Neural progenitor cell (in vitro differentiated cells): ENCODE measurements around the gene PROS1. TPM values are rescaled to one million over a fixed set of nuclear protein-coding genes. Genes with fewer than 3 reads are reported as not detected.
"Not testable (repeated sequence)": the region's sequence is repeated elsewhere in the genome, so short reads cannot be mapped to it uniquely, and the experiment has no call there.

ENCODE experiments used
- DNase-seq: peaks from one replicate; pipeline ENCODE4 v3.0.0-alpha.2; 2016; ENCODE audit warnings: low spot score
- H2AFZ ChIP-seq: fragments of 200-600 bp; sonication (generic); replicated peaks from 2 replicates; pipeline ENCODE4 v1.6.1; 2016; ENCODE audit warnings: antibody characterized with exemption
- H3F3A ChIP-seq: fragments of 200-600 bp; sonication (generic); 2 replicates; pipeline ENCODE4 v1.6.1; 2016; ENCODE audit warnings: antibody characterized with exemption, low read depth
- H3K27ac ChIP-seq: fragments of 200-600 bp; sonication (generic); 2 replicates; pipeline ENCODE4 v1.5.1; 2016; ENCODE audit warnings: mild to moderate bottlenecking
- H3K27me3 ChIP-seq: fragments of 200-600 bp; sonication (generic); 2 replicates; pipeline ENCODE4 v1.6.1; 2016; ENCODE audit warnings: mild to moderate bottlenecking, moderate library complexity
- H3K36me3 ChIP-seq: fragments of 200-600 bp; sonication (generic); 2 replicates; pipeline ENCODE4 v1.5.1; 2016
- H3K4me1 ChIP-seq: fragments of 200-600 bp; sonication (generic); 2 replicates; pipeline ENCODE4 v1.6.1; 2016; ENCODE audit warnings: mixed run types
- H3K4me2 ChIP-seq: fragments of 200-600 bp; sonication (generic); 2 replicates; pipeline ENCODE4 v1.6.1; 2016
- H3K4me3 ChIP-seq: fragments of 200-600 bp; sonication (generic); 2 replicates; pipeline ENCODE4 v1.5.1; 2016
- H3K79me2 ChIP-seq: fragments of 200-600 bp; sonication (generic); 2 replicates; pipeline ENCODE4 v1.6.1; 2016; ENCODE audit warnings: low read depth
- H3K9ac ChIP-seq: fragments of 200-600 bp; sonication (generic); 2 replicates; pipeline ENCODE4 v1.6.1; 2016
- H3K9me3 ChIP-seq: fragments of 200-600 bp; sonication (generic); 2 replicates; pipeline ENCODE4 v1.5.1; 2016; ENCODE audit warnings: low read depth
- H4K20me1 ChIP-seq: fragments of 200-600 bp; sonication (generic); 2 replicates; pipeline ENCODE4 v1.6.1; 2016; ENCODE audit warnings: low read depth
- H3K27ac Mint-ChIP-seq: 3 replicates; pipeline ENCODE4 v1.8.0; 2021; ENCODE audit warnings: mixed read lengths
- H3K27me3 Mint-ChIP-seq: 2 replicates; pipeline ENCODE4 v1.8.0; 2022; ENCODE audit warnings: low read depth, mild to moderate bottlenecking, inconsistent platforms, moderate library complexity, mixed read lengths; ENCODE audit not compliant: insufficient read depth
- H3K36me3 Mint-ChIP-seq: 3 replicates; pipeline ENCODE4 v1.8.0; 2021; ENCODE audit warnings: mixed read lengths
- H3K4me1 Mint-ChIP-seq: 3 replicates; pipeline ENCODE4 v1.8.0; 2021; ENCODE audit warnings: mixed read lengths
- H3K4me3 Mint-ChIP-seq: 3 replicates; pipeline ENCODE4 v1.8.0; 2021; ENCODE audit warnings: mild to moderate bottlenecking, moderate library complexity, mixed read lengths
- H3K9me3 Mint-ChIP-seq: 3 replicates; pipeline ENCODE4 v1.8.0; 2020; ENCODE audit warnings: mixed read lengths
- EZH2 ChIP-seq: fragments of 200-600 bp; sonication (generic); IDR thresholded peaks from 2 replicates; pipeline ENCODE4 v1.6.1; 2017; ENCODE audit warnings: antibody characterized with exemption, mild to moderate bottlenecking, moderate library complexity
- EZH2phosphoT487 ChIP-seq: fragments of 200-600 bp; sonication (generic); IDR thresholded peaks from 2 replicates; pipeline ENCODE4 v1.6.1; 2017; ENCODE audit warnings: antibody characterized with exemption
- total RNA-seq: library from RNA; depleted of rRNA; stranded (reverse); fragments of >200 nt; gene quantifications from 2 replicates; pipeline ENCODE4 v1.2.3, GENCODE V29; 2015; ENCODE audit warnings: low replicate concordance
- TF ChIP-seq, protein P1 (sequence below): fragments of 200-600 bp; sonication (generic); IDR thresholded peaks from 2 replicates; pipeline ENCODE4 v1.5.1; 2017; ENCODE audit warnings: antibody characterized with exemption, mild to moderate bottlenecking

PROS1 gene
- total RNA-seq, 1 donor from 2014 or later, result 18.5 TPM

DNA sequence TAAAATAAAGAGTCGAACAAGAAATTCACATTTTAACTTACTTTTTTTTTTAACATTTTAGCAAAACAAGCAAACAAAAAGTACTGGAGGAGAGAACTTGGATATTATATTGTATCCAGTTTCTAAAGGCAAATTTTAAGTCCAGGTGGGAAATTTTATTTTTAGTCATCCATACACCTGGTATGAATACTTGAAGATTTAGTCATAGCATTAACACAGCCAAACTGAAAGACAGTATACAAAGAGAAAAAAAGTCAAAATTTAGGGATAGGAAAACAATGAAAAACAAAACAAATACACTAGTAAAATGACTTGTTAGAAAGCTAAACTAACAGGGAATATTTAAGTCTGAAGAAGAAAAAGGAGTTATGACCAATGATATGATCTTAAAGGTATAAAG, 69.1 kb downstream of the PROS1 start:
- no peak overlapping the region for H3K27ac Mint-ChIP-seq
- no peak for TF ChIP-seq EZH2
- TF ChIP-seq, protein P1, sequence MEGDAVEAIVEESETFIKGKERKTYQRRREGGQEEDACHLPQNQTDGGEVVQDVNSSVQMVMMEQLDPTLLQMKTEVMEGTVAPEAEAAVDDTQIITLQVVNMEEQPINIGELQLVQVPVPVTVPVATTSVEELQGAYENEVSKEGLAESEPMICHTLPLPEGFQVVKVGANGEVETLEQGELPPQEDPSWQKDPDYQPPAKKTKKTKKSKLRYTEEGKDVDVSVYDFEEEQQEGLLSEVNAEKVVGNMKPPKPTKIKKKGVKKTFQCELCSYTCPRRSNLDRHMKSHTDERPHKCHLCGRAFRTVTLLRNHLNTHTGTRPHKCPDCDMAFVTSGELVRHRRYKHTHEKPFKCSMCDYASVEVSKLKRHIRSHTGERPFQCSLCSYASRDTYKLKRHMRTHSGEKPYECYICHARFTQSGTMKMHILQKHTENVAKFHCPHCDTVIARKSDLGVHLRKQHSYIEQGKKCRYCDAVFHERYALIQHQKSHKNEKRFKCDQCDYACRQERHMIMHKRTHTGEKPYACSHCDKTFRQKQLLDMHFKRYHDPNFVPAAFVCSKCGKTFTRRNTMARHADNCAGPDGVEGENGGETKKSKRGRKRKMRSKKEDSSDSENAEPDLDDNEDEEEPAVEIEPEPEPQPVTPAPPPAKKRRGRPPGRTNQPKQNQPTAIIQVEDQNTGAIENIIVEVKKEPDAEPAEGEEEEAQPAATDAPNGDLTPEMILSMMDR, result no peak
- no peak for TF ChIP-seq EZH2phosphoT487
- peaks cover 2% of the 10 kb centered on the region for H3K9me3 Mint-ChIP-seq
- Histone ChIP-seq H3K9me3 (peaks cover 9% of the 10 kb centered on the region), H3K27ac (no peak overlapping the region), H3K36me3 (no peaks in the 10 kb centered on the region), H3K9ac (no peak overlapping the region), H3K4me1 (no peaks in the 10 kb centered on the region), H4K20me1 (no peaks in the 10 kb centered on the region), H2AFZ (no peak overlapping the region), H3F3A (no peaks in the 10 kb centered on the region), H3K79me2 (no peaks in the 10 kb centered on the region), H3K4me2 (no peak overlapping the region), H3K27me3 (no peaks in the 10 kb centered on the region), H3K4me3 (no peak overlapping the region)
- no peaks in the 10 kb centered on the region for H3K36me3 Mint-ChIP-seq
- H3K4me3 Mint-ChIP-seq, result no peak overlapping the region
- no peaks in the 10 kb centered on the region for H3K4me1 Mint-ChIP-seq
- no peak for DNase-seq
- H3K27me3 Mint-ChIP-seq, result no peaks in the 10 kb centered on the region

DNA sequence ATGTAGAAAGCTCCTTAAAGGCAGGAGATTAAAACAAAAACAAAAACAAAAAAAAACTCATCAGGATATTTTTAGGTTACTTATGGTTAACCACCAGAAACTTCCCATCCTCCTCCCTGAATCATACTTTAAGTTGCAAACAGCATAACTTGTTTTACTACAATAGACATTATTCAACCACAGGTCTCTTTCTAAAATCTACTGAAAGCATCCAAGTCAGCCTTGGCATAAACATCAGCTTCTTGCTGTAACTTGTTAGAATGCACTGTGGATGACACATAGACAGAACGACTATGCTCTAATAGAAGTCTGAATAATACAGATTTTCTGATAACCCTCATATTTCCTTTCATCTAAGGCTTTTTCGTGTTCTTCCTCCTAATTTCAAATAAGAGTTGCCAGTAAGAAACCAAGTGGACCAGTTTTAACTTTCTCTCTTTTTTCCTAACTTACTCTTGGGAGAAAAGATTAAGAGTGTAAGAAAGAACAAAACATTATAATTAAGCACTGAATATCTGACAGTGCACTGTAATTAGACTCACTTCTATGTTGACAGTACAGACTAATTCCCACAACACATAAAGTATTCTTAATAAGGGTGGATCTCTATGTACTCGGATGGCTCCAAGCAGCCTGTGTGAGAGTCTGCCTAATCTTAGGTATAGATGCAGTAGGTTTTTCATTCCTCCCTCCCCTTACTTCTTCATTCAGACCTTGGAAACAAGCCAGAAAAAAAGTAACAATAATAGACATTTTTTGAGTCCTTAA, 95.3 kb downstream of the PROS1 start:
- not testable (repeated sequence) for H3K27ac Mint-ChIP-seq, H3K4me3 ChIP-seq, H3K9me3 Mint-ChIP-seq

DNA sequence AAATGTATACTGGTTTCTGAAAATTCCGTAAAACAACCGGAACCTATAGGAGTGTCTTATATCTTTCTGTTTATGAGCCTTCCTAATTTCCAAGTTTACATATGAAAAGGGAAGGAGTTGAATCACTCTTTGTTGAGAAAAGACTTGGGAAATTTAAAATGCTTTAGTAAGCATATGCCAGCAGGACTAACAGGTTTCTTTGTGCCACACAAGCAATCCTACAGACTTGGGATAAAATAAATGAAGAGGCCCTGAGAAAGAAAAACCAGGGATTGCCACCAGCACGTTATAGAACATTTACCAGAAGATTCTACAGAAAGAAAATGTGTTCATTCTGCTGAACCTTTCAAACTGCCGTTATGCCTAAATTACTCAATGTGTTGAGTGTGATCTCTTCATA, 96.3 kb downstream of the PROS1 start:
- not testable (repeated sequence) for H3K4me3 ChIP-seq, DNase-seq, H4K20me1 ChIP-seq, H3K9me3 Mint-ChIP-seq, H3K27ac ChIP-seq, H3K27ac Mint-ChIP-seq, H3K4me2 ChIP-seq, H2AFZ ChIP-seq, H3K27me3 ChIP-seq, H3K9ac ChIP-seq, H3K36me3 ChIP-seq, H3K4me1 ChIP-seq, H3K27me3 Mint-ChIP-seq, H3K79me2 ChIP-seq, H3K36me3 Mint-ChIP-seq, H3K4me1 Mint-ChIP-seq, H3F3A ChIP-seq, H3K4me3 Mint-ChIP-seq
- peaks cover 23% of the 10 kb centered on the region for H3K9me3 ChIP-seq

More for the DNA sequence above, 95.3 kb downstream of the PROS1 start:
- H3K27me3 ChIP-seq, H3K36me3 Mint-ChIP-seq, H3K27ac ChIP-seq, H3K4me1 ChIP-seq, H3K9ac ChIP-seq, H3K4me1 Mint-ChIP-seq, H3K4me2 ChIP-seq, H4K20me1 ChIP-seq, H3K27me3 Mint-ChIP-seq, H3K4me3 Mint-ChIP-seq, H3K79me2 ChIP-seq, DNase-seq, H2AFZ ChIP-seq, H3F3A ChIP-seq, H3K36me3 ChIP-seq: not testable (repeated sequence)
- H3K9me3 ChIP-seq, result peaks cover 23% of the 10 kb centered on the region

DNA sequence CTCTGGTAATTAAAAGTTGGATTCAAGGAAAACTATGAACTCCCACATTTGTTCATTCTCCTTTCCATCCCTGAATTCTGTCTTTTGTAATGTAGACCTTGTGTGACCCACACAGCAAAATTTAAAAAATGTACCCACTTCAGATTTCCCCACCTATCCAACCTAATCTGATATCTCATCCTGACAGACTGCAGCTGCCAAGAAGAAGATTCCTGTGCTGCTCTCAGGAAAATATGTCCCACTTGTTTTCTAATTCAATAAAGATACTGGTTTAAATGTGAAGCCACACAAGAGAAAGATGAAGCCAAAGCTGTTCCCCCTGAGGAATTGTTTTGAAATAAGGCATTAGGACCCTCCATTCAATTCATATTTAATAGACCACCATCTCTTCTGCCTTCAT, 100.3 kb downstream of the PROS1 start:
- not testable (repeated sequence) for H3K4me1 Mint-ChIP-seq, H3K9me3 Mint-ChIP-seq

DNA sequence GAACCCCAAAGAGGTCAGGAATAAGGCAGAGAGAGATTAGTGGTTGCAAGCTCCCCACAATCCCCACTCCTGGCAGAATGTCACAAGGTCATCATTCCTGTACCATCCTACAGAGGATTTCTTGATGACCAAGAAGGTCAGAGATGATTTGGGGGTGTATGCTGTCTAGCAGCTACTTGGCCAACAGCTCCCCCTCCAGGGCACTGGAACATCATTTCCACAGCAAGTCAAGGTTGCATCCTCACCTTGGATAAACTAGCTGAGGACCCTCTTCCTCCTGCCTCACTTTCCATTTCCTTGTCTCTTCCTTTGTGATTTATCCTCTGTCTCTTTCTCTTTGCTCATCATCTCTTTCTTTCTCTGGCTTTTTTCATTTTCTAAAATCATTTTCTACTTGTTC, 106.3 kb downstream of the PROS1 start:
- Histone ChIP-seq H4K20me1 (no peaks in the 10 kb centered on the region), H3K9ac (no peak overlapping the region), H3K4me3 (no peak overlapping the region), H3K4me1 (no peaks in the 10 kb centered on the region), H3K27ac (no peak overlapping the region), H3K9me3 (peaks cover 13% of the 10 kb centered on the region), H3K36me3 (no peaks in the 10 kb centered on the region), H2AFZ (no peak overlapping the region), H3K4me2 (no peak overlapping the region), H3K27me3 (no peaks in the 10 kb centered on the region), H3F3A (no peaks in the 10 kb centered on the region), H3K79me2 (no peaks in the 10 kb centered on the region)
- TF ChIP-seq EZH2phosphoT487 (no peak), EZH2 (no peak)
- TF ChIP-seq, protein P1, result no peak
- H3K4me3 Mint-ChIP-seq, result no peak overlapping the region
- no peaks in the 10 kb centered on the region for H3K9me3 Mint-ChIP-seq
- H3K27me3 Mint-ChIP-seq, result peaks cover 5% of the 10 kb centered on the region
- H3K36me3 Mint-ChIP-seq, result no peaks in the 10 kb centered on the region
- no peak for DNase-seq
- H3K27ac Mint-ChIP-seq, result no peak overlapping the region
- no peaks in the 10 kb centered on the region for H3K4me1 Mint-ChIP-seq

More for the DNA sequence above, 100.3 kb downstream of the PROS1 start:
- not testable (repeated sequence) for H3K9ac ChIP-seq, H3K27me3 Mint-ChIP-seq, H2AFZ ChIP-seq, H3K4me3 Mint-ChIP-seq, H3K4me1 ChIP-seq, H3K4me3 ChIP-seq, H3K27ac ChIP-seq, H3K36me3 ChIP-seq, H3F3A ChIP-seq, H3K36me3 Mint-ChIP-seq, H3K27me3 ChIP-seq, H3K79me2 ChIP-seq, DNase-seq, H4K20me1 ChIP-seq, H3K4me2 ChIP-seq, H3K27ac Mint-ChIP-seq
- peaks cover 14% of the 10 kb centered on the region for H3K9me3 ChIP-seq
